GM19467 (cell line): ENCODE data around the gene ST3GAL3.

Source experiments
- ATAC-seq: cut with Tn5 transposase; IDR thresholded peaks from one replicate; pipeline ENCODE4 v1.9.1; 2021; ENCODE audit warnings: mild to moderate bottlenecking, moderate library complexity; ENCODE audit not compliant: unreplicated experiment

ST3GAL3 gene

GRCh38 chr1:43935711-43936427 is 228.5 kb downstream of the ST3GAL3 start:
- ATAC-seq = no peak

GRCh38 chr1:43936431-43937151 is 229.3 kb downstream of the ST3GAL3 start:
- no peak for ATAC-seq

GRCh38 chr1:43937179-43937865 is 230.0 kb downstream of the ST3GAL3 start:
- ATAC-seq = no peak

- ATAC-seq = no peak
Observed at GRCh38 chr1:43938383-43938782, 231.0 kb downstream of the ST3GAL3 start.

- ATAC-seq = no peak
Observed at GRCh38 chr1:43938892-43939587, 231.7 kb downstream of the ST3GAL3 start.

GRCh38 chr1:43942411-43942810 is 235.1 kb downstream of the ST3GAL3 start:
- ATAC-seq = no peak

- no peak for ATAC-seq
Observed at GRCh38 chr1:43944860-43945259, 237.5 kb downstream of the ST3GAL3 start.

GRCh38 chr1:43945674-43946235 is 238.4 kb downstream of the ST3GAL3 start:
- ATAC-seq = no peak

GRCh38 chr1:43946236-43947060 is 239.1 kb downstream of the ST3GAL3 start, which contains the start of gene IPO13:
Gene IPO13, plus strand, starts transcription at chr1:43946950. Its CDS starts 651 bp downstream, at chr1:43947601.
- peak; percentile 91 for ATAC-seq

- no peak for ATAC-seq
Observed at GRCh38 chr1:43947061-43947873, 239.9 kb downstream of the ST3GAL3 start.

- ATAC-seq = no peak
Observed at GRCh38 chr1:43947874-43948437, 240.6 kb downstream of the ST3GAL3 start.

- ATAC-seq = no peak
Observed at GRCh38 chr1:43949678-43950077, 242.3 kb downstream of the ST3GAL3 start.

GRCh38 chr1:43951021-43951985 is 244.0 kb downstream of the ST3GAL3 start:
- ATAC-seq = no peak

- no peak for ATAC-seq
Observed at GRCh38 chr1:43952731-43953346, 245.5 kb downstream of the ST3GAL3 start.

- ATAC-seq = no peak
Observed at GRCh38 chr1:43953361-43953760, 246.0 kb downstream of the ST3GAL3 start.

- no peak for ATAC-seq
Observed at GRCh38 chr1:43954036-43954435, 246.7 kb downstream of the ST3GAL3 start.

- ATAC-seq = no peak
Observed at GRCh38 chr1:43956234-43956633, 248.9 kb downstream of the ST3GAL3 start.
